ENCODE data around the gene CBL.

GRCh38 chr11:119285431-119285830, 79.3 kb downstream of the CBL start:
- TF ChIP-seq EZH2 (IDR thresholded peaks at IDR 0.05; ENCODE audit: borderline replicate concordance, low read length) = no peak
- no peak for TF ChIP-seq CTCF (conservative IDR thresholded peaks at IDR 0.05 in 1 of 2, IDR thresholded peaks at IDR 0.05 in 1 of 2; ENCODE audit: extremely low read depth in 1 of 2, insufficient read depth in 1 of 2, low read depth in 1 of 2, low read length in 2 of 2)
